Adrenal gland (tissue), 5 donors: ENCODE results near the gene CSPG5.

Experiments
- CTCF ChIP-seq, 6 experiments: fragments of 450-650 bp in 4 of 6; fragments of 200-600 bp in 2 of 6; sonication (generic) in 1 of 6; IDR thresholded peaks; 1 replicate in 5 of 6; 2 replicates in 1 of 6; pipeline versions ENCODE4 v1.5.1 to v1.8.0; 2016 to 2021; ENCODE audit warnings: antibody characterized with exemption in 6 of 6, mild to moderate bottlenecking in 2 of 6, moderate library complexity in 1 of 6
- POLR2A ChIP-seq, 2 donors: fragments of 450-650 bp; IDR thresholded peaks; one replicate each; pipeline ENCODE4 v1.6.1; 2017; ENCODE audit warnings: antibody characterized with exemption in 2 of 2, mild to moderate bottlenecking in 2 of 2, moderate library complexity in 1 of 2
- donor health status: DM: no; HTN: no; CAD: no.

GRCh38 chr3:47579875-47580274 is 1.2 kb upstream of the CSPG5 start:
- no peak for TF ChIP-seq CTCF (IDR thresholded peaks at IDR 0.05)
- no peak for TF ChIP-seq POLR2A (IDR thresholded peaks at IDR 0.05)
